Dedifferentiated amniotic fluid mesenchymal stem cell (primary cell): ENCODE results near the gene ANXA7.

Source experiments
- DNase-seq: peaks from one replicate; pipeline ENCODE4 v3.0.0-alpha.2; 2016; ENCODE audit errors: extremely low spot score

Gene ANXA7

DNA sequence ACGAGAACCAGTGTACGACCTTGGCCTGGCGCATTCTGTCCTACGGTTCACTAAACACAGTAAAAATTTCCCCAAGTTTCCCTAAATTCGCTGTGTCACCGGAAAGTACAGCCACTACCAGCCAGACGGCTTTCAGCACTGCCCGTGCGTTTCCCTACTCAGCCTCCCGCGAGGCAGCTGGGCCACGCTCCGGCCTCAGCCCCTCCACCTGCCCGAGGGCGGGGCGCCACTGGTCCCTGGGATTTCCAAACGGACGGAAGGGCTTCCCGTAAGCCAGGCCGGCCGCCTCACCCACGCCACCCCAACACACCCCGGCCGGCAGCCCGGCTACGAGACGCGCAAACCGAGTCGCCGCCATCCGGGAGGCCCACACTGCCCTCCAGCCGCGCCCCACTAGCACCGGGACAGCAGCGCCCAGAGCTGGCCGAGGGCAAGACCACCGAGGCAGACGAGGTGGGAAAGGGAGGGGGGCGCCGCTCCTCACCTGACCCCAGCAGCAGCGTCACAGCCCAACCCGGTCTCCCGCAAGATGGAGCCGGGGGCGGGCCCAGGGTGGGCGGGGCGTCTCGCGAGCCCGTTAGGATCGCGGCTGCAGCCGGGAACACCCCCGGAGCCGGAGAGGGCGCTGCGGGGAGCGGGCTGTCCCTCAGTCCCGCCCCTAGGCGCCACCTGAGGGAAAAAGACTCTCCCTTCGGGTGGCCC, at the start of gene ANXA7:
Gene ANXA7 (minus strand): TSS at position 531 of the 702 bp plus-strand sequence. CDS start 13,202 bp downstream, outside the sequence.
- peak; percentile 77 for DNase-seq

DNA sequence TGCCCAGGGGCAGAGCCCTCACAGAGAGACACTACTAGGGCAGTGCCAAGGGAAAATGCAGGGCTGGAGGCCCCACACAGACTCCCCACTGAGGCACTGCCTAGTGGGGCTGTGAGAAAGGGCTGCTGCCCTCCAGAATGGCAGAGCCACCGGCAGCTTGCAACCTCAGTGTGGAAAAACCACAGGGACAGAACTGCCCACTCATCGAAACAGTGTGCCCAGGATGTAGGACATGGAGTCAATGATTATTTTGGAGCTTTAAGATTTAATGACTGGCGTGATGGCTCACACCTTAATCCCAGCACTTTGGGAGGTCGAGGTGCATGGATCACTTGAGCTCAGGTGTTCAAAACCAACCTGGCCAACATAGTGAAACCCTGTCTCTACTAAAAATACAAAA, 47.0 kb upstream of the ANXA7 start:
- no peak for DNase-seq

DNA sequence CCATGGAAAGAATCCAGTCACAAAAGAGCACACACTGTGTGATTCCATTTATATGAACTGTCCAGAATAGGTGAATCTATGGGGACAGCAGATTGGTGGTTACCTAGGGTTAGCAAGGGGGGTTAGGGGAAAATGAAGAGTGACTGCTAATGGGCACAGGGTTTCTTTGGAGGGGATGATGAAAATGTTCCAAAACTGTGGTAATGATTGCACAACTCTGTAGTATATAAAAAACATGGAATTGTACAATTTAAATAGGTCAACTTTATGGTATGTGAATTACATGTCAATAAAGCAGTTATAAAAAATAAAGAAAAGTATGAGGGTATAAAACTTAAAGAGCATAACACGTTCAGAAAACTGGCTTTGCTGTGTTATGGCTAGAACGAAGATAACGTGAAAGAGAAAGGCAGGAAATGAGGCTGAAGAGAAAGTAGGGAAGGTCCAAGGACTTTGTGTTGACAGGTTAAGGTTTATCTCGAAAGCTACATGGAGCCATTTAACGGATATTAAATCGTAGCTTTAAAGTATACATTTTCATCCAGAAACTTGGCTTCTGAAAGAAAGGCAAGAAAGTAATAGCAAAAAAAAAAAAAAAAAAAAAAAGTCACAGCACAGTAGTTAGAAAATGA, 45.9 kb upstream of the ANXA7 start:
- peak; percentile 21 for DNase-seq

DNA sequence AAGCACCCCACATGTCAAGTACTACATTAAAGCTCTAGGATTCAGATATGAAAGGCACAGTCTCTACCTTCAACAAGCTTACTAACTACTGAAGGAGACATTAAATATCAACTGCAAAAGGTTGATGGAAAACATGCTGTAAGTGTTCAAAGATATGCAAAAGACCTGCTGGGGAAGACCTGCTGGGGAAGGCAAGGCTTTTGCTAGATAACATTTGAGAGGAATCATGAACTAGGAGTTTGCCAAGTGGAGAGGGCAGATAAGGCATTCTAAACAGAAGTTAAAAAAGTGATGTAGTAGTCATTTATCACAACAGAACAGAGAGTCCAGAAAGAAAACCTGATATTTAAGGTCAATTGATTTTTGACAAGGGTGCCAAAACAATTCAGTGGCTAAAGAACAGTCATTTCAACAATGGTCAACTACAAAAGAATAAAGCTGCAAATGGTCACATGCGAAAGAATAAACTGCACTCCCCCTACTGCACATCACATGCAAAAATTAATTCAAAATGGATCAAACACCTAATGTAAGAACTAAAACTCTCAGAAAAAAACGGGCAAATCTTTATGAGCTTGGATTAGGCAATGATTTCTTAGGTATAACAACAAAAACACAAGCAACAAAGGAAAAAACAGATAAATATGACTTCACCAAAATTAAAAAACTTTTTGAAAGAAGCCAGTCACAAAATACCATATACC, 42.5 kb upstream of the ANXA7 start:
- DNase-seq = no peak

DNA sequence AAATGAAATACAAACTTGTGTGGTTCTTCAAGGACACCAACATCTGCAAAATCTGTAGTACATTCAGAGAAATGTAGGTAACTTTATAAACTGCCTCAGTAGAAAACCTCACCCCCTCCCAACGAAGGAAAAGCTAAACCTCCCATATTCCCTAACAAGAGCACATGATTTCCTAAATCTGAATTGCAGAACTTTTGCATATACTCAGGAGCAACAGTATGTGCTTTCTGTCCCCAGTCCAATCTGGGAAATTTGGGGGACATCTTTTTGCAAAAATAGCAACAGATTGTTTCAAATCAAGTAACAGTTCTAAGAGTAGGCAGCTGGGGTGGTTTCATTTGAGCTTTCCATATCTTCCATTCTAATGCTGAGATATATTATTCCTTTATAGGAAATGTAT, 35.3 kb upstream of the ANXA7 start:
- DNase-seq = no peak

DNA sequence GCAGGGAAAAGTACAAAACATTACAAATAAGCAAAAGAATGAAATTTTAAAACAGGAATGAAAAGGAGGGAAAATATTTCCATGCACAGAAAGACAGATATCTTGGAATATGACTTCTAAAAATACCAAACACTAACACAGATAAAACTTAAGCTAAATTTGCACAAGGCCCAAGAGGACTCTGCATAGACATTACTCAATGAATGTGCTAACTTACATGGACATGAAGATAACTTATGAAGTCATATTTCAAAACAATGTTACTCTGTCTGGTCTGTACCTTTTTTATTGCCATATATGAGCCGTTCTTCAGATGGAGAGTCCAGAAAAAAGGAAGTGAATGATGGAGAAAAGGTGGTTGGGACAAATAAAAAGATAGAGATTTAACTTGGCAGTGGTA, 34.5 kb upstream of the ANXA7 start:
- no peak for DNase-seq

DNA sequence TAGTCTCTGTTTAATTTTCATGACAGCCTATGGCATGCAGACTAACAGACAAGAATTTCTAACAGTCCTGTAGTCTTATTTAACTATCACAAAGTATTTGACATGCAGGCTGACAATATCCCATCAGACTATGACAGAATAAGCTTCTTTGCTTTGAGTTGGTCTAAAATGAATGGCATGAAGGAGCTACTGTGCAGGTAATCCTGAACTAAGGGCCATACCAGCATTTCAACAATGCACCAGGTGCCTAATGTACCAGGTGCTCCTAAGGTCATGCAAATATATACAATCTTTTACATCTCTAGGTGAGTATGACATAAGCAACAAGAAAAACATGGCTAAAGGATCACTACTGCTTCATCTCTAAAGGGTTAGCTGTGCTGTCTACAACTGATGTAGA, 33.1 kb upstream of the ANXA7 start:
- no peak for DNase-seq

DNA sequence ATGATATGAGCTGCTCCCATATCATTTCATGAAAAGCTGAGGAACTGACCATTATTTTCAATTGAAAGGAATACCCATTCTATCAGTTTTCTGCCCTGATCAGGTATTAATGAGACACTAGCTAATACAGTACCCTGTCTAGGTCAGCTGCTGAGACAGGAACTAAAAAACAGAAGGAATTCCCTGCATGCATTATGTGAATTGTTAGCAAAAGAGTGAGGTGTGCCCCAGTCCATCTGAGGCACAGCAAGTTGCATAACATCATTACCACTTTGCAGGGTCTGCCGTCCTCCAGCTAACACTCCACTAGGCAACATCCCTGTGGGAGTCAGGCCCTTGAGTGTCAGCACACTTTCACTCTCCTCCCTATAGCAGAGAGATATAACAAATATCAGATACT, 30.6 kb upstream of the ANXA7 start:
- no peak for DNase-seq

DNA sequence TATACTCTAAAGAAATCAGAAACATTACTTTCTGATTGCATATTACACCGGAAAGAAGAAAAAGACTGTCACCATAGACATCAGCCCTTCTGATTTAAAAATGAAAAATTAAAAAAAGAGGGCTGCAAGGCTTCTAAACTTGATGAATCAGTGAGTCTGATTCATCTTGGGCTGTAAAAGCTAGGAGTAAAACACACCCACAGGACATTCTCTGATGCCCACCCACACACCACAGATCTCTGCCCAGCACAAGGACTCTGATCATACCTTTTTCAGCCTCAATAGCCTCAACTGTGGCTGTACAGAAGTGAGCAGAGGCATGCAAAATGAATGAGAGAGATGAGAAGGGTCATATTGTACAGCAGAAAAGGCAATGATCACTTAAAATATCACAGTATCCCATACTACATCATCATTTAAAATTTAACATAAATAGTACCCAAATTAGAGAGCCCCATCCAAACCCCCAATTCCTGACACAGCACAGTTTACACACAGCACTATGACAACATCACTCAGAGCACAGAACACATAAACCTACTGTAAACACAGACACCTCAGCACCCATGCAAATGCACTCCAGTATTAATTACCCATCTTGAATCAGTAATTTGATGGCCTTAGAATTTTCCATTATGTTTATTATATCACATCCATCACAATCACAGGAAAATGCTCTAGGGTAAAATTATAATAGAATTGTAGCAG, 25.9 kb upstream of the ANXA7 start:
- peak; percentile 31 for DNase-seq

DNA sequence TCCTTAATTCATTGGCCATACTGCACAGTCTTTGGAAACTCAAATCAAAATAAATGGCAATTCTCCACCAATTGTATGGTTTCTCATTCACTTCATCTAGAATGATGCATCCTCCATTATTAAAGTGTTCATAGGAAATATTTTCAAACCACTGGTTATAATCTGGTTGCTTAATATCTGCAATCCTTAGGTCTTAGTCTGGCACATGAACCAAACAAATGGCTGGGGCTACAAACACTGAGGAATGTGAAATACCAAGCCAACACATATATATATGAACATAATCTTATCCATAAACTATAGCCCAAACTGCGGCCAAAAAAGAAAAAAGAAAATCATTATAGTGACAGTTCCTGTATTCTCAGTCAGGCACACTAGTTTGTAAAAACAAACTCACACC, 25.2 kb upstream of the ANXA7 start:
- DNase-seq = no peak

DNA sequence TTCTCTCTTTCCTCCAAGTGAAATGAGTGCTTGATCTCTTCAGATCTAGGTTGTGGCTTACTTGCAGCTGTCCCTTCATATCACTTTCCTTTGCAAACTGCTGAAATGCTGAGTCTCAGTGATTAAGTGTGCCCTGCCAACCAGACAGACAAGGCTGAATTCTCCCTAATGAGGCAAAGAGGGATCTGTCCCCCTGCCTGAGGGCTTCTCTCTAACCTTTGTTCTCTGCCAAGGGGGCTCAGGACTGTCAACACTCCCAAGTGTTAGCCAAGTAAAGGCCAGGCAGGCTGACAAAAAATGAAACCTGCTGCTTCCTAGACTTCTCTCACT, 19.6 kb upstream of the ANXA7 start, which contains the start of gene MSS51:
Gene MSS51 (minus strand): TSS at position 24 of the 330 bp plus-strand sequence. CDS start 5,277 bp downstream, outside the sequence.
- DNase-seq = no peak

DNA sequence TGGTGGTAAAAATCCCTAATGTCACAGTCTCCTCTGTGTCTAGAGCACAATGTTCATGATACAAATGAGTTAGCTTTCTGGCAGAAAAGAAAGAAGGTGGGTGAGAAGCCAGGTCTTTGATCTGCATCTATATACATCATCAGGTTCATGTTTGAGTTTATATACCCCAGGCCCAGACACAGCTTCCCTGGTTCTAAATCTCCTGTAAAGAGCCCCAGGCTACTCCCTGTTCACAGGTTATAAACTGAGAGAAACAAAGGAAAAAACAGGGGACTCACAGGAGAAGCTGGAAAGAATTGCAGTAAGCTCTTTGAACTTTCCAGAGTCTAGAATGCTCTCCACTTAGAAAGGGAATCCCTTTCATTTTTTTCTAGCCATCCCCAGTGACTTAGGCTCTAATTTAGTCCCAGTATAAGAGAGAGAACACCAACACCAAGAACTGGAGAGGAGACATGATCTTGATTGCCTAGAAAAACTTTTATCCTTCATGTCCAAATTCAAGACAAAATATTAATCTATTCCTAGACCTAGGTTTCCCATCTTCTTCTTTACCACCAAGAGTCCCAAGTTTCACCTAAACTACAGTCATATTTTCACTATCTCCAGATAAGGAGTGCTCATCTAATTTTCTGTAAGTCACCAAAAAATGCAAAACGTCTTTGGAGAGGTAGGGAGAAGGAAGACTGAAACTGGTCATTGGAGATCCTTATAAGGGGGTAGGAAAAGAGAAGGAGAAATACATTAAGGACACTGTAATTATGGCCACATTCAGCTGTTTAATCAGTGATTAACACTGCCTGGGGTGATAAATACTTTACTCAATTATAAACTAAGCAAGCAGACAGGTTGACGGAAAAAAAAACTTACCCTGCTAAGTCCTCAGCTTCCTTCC, 19.0 kb upstream of the ANXA7 start:
- no peak for DNase-seq

DNA sequence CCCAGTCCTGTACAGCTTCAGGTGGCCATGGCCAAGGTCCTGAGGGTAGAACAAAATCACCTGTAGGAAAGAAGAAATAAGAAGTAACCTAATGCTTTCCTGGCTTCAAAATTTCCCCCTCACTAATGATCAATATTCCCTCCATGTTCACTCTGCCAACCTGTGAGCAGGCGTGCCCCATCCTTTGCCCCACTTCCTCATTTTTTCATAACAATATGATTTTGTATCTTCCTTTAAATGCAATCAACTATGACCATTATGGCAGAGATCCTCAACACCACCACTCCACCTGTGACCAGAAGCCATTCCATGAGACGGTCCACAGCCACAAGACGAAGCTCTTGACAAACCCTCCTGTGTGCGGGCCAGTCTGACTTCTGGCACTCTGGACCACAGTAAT, 12.5 kb upstream of the ANXA7 start:
- no peak for DNase-seq

DNA sequence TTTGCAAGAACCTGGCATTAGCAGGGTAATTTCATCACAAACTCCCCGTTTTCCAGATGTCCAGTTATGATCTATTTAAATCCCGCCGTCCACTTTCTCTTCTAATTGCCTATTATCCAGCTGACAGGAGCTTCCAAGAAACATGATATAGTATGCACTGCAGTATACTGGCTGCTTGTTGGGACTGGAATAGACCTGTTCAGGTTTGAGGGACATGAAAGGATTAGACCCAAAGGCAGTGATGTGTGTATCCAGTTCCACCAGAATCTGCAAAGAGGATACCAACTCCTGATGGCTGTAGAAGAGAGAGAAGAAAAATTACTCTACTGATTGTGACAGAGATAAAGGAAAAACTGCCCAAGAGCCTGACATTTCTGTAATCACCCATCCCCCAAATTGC, 10.6 kb upstream of the ANXA7 start:
- DNase-seq = no peak

DNA sequence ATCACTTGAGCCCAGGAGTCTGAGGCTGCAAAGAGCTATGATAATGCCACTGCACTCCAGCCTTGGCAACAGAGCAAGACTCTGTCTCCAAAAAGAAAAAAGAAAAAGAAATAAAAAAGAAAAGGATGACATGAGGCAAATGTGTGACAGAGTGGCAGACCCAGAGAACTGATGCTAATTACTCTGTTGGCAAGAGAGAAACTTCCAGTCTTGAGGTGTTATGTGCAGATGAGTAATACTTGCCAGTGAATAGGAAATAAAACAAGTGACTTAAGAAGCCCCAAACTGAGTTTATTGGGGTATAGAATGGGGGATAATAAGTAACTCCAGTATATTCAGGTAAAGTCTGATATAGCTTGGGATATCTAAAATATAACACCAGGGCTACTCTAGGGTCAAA, 9.5 kb upstream of the ANXA7 start:
- no peak for DNase-seq

DNA sequence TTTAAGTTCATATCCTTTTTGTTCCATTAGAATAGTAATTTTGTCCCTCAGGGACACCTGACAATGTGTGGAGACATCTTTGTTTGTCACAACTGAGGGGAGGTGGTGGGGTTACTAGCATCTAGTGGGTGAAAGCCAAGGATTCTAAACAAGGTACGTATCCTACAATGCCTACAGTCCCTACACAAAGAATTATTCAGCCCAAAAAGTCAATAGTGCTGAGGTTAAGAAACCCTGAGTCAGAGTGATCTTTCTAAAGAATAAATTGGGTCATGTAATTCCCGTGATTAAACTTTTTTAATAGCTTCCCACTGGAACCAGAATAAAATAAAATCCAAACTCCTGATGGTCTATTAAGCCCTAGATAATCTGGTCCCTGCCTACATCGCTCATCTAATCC, 2.7 kb upstream of the ANXA7 start:
- no peak for DNase-seq

DNA sequence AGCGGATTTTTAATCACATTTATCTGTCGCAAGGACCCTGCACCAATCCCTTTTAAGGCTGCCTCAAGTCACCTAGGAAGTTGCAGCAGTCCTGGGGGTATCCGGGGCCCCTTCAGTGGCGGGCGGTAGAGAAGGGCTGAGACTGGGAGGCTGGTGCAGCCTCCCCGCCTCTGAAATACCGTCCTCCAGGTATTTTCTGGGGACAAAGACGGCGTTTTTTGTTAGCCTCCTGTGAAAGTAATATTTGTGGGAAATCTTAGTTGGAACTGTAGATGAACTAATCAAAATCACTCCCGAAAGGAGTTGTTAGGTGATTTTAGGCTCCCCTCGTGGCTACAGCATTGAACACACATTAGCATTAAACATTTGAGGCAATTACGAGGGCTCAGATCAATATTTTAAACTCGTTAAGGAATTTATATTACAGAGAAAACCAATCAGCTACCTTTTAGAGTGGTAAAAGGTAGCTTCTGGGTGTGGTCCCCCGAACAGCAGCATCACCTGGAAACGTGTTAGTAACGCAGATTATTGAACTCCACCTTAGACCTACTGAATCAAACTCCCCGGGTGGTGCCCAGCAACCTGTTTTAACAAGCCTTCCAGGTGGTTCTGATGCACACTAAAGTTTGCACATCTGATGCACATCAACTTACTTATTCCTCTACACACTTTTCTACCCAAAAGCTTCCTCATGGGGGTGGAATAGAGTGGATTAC, 530 bp upstream of the ANXA7 start:
- DNase-seq = no peak

DNA sequence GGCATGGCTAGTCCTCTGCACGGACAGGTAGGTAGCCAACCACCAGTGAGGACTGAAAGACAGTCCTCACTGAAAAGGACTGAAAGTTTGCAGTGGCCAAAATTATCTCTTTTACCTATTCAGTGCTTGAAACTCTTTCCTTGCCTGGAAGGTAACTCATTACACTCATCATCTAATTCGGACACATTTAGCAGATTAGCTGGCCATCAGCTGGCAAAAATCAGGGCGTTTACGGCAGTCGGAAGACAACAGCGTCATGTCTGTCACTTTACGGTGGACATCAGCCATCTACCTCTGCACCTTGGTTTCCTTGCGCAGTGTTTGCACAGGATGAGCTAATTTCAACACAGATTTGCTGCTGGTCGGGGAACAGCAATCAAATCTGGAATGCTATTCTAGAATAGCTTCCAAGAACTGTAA, 740 bp downstream of the ANXA7 start:
- DNase-seq = no peak

DNA sequence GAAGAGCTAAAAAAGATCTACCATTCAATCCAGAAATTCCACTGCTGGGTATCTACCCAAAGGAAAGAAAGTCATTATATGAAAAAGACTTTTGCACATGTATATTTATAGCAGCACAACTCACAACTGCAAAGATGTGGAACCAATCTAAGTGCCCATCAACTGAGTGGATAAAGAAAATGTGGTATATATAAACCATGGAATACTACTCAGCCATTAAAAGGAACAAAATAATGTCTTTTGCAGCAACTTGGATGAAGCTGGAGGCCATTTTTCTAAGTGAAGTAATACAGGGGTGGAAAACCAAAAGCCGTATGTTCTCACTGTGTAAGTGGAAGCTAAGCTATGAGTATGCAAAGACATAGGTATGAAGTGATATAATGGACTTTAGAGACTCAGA, 3.0 kb downstream of the ANXA7 start:
- DNase-seq = no peak

DNA sequence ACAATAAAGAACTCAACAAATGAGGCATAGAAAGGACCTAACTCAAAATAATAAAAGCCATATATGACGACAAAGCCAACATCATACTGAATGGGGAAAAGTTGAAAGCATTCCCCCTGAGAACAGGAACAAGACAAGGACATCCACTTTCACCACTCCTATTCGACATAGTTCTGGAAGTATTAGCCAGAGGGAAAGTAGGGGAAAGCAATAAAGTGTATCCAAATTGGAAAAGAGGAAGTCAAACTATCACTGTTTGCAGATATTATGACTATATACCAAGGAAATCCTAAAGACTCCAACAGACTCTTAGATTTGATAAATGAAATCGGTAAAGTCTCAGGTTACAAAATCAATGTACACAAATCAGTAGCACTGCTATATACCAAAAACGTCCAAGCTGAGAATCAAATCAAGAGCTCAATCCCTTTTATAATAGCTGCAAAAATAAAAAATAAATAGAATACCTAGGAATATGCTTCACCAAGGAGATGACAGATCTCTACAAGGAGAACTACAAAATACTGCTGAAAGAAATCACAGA, 4.8 kb downstream of the ANXA7 start:
- no peak for DNase-seq

DNA sequence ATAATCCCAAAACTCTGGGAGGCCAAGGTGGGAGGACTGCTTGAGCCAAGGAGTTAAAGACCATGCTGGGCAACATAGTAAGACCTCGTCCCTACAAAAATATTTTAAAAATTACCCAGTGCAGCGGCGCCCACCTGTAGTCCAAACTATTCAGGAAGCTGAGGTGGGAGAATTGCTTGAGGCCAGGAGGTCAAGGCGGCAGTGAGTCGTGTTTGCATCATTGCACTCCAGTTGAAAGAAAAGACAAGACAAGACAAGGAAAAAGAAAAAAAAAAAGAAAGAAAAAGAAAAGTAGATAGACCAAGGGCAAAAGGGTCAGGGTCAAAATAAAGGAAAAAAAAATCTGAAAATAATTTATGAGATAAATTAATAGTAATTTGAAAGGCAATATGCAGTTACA, 5.8 kb downstream of the ANXA7 start:
- DNase-seq = no peak
